ENCODE data around the gene NTM.

DNA sequence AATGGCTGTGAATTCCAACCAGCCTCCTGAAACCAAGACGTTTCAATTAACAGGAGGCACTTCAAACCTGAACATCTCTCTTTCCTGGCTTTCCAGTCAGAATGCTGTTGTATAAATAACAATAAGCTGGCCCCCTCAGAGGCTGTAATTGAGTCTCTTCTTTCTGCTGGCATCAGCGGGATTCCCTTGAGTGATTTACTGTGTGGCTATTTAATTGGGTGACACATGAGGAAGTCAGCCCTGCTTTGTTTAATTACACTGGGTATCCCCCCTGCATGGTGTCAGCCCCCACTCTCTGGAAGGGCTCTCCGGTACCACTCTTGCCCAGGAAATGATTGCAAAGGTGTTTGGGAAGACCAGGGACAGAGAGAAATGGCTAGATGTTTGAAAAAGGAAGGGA is 101.6 kb downstream of the NTM start:
- TF ChIP-seq, protein P1, sequence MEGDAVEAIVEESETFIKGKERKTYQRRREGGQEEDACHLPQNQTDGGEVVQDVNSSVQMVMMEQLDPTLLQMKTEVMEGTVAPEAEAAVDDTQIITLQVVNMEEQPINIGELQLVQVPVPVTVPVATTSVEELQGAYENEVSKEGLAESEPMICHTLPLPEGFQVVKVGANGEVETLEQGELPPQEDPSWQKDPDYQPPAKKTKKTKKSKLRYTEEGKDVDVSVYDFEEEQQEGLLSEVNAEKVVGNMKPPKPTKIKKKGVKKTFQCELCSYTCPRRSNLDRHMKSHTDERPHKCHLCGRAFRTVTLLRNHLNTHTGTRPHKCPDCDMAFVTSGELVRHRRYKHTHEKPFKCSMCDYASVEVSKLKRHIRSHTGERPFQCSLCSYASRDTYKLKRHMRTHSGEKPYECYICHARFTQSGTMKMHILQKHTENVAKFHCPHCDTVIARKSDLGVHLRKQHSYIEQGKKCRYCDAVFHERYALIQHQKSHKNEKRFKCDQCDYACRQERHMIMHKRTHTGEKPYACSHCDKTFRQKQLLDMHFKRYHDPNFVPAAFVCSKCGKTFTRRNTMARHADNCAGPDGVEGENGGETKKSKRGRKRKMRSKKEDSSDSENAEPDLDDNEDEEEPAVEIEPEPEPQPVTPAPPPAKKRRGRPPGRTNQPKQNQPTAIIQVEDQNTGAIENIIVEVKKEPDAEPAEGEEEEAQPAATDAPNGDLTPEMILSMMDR (IDR thresholded peaks at IDR 0.05) = no peak
- TF ChIP-seq POLR2A (IDR thresholded peaks at IDR 0.05) = no peak
- no peak for TF ChIP-seq POLR2AphosphoS5 (IDR thresholded peaks at IDR 0.05)

Data from transverse colon (tissue), 4 donors.